ENCODE measurements around the gene AHDC1.
"Not testable (repeated sequence)": the region's sequence is repeated elsewhere in the genome, so short reads cannot be mapped to it uniquely, and the experiment has no call there.

The AHDC1 gene, protein sequence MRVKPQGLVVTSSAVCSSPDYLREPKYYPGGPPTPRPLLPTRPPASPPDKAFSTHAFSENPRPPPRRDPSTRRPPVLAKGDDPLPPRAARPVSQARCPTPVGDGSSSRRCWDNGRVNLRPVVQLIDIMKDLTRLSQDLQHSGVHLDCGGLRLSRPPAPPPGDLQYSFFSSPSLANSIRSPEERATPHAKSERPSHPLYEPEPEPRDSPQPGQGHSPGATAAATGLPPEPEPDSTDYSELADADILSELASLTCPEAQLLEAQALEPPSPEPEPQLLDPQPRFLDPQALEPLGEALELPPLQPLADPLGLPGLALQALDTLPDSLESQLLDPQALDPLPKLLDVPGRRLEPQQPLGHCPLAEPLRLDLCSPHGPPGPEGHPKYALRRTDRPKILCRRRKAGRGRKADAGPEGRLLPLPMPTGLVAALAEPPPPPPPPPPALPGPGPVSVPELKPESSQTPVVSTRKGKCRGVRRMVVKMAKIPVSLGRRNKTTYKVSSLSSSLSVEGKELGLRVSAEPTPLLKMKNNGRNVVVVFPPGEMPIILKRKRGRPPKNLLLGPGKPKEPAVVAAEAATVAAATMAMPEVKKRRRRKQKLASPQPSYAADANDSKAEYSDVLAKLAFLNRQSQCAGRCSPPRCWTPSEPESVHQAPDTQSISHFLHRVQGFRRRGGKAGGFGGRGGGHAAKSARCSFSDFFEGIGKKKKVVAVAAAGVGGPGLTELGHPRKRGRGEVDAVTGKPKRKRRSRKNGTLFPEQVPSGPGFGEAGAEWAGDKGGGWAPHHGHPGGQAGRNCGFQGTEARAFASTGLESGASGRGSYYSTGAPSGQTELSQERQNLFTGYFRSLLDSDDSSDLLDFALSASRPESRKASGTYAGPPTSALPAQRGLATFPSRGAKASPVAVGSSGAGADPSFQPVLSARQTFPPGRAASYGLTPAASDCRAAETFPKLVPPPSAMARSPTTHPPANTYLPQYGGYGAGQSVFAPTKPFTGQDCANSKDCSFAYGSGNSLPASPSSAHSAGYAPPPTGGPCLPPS (N-terminal part only)

DNA sequence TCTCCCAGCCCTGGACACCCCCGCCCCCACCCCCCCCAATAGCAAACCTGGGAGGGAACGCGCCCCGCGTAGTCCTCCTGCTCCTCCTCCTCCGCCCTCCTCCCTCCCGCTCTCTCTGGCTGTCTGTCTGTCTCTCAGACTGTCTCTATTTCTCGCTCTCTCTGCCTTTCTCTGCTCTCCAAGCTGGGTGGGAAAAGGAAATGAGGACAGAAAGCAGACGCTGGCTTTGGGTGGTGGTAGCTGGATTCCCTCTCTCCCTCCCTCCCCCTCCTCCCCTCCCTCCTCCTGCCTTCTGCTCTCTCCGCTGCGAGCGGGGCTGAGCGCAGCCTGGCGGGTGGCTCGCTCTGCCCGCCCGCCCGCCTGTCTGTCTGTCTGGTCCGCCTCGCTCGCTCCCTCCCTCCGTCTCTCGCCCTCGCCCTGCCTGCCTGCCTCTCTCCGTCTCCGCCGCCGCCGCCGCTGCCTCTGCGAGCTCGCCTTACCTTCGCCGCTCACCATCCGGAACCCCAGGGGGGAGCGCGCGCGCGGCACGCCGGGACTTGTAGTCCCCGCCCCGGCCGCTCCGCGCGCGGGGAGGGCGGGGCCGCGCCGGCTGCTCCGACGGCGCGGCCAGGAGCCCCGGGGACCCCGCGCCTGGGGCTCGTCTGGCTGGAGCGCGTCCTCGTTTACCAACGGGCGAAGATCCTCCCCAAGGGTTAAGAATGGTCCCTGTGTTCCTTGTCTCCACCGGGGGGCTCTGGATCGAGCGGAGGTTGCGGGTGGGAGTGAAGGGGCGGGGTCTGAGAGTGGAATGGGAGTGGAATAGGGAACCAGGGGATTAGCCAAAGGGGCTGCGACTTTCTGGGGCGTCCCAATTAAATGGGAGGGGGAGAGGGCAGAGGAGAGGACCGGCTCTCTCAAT lies at the start of gene AHDC1:
Gene AHDC1 (minus strand): TSS at position 464 of the 898 bp plus-strand sequence. CDS start 52,029 bp downstream, outside the sequence.
- DNase-seq, result peak; percentile 90

DNA sequence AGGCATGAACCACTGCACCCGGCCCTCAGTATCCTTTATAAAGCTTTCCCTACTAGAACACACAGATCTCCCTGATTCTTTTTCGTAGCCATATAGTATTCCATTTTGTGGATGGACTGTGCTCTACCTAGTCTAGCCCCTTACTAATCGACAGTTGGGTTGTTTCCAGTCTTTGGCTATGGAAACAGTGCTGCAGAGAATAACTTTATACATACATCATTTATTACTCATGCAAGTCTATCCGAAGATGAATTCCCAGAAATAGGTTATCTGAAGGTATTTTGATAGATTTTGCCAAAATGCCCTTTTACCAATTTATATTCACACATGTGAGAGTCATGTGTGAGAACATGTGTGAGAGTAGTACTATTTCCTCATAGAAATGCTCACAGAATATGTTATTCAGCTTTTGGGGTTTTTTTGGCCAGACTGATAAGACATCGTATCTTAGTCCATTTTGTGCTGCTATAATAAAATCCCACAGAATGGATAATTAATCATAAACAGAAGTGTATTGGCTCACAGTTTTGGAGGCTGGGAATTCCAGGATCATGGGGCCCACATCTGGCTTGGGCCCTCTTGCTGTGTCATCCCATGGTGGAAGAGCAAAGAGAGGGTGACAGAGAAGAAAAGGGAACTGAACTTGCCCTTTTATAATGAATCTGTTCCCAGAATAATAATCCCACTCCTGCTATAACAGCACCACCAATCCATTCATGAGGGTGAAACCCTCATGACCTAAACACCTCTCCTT lies 48.3 kb upstream of the AHDC1 start:
- DNase-seq, result no peak

DNA sequence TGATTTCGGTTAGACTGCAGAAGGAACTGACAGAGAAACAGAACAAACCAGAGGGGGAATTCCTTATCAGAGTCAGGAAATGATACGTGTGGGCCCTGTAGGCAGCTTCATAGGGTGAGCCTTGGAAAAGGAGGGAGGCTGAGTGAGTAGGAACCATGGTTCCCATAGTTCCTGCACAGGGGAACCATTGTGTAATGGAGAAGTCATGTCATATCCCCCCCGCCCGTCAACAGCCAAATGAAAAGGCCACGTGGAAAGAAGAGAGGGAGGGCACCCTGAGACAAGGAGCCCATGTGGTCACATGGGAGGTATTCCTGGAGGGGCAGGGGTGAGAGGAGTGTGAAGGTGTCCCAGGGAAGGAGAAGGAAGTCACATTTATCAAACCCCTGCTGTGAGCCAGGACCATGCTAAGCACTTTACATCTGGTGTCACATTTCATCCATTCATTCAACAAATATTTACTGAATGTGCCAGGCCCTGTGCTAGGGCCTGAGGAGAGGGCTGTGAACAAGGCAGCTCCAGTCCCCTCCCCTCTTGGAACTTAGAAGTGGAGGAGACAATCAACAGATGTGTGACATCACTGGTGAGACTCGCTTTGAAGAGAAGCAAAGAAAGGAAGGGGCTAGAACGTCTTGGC lies 46.7 kb upstream of the AHDC1 start:
- no peak for DNase-seq

DNA sequence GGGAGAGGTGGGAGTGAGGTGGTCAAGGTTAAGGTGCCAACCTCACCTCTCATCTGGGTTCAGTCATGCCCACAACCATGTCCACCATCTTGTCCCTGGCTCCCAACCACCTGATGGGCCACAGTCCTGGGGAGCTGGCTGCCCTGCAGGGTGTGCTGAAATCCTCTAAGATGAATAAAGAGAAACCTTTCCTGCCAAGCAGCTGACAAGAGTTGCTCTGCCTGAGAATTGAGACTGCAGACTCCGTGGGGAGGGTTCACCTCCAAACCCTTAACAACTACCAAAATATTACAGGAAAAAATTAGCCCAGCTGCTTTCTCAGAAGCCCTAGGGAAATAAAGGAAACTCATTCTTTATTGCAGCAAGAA lies 46.2 kb upstream of the AHDC1 start:
- no peak for DNase-seq

DNA sequence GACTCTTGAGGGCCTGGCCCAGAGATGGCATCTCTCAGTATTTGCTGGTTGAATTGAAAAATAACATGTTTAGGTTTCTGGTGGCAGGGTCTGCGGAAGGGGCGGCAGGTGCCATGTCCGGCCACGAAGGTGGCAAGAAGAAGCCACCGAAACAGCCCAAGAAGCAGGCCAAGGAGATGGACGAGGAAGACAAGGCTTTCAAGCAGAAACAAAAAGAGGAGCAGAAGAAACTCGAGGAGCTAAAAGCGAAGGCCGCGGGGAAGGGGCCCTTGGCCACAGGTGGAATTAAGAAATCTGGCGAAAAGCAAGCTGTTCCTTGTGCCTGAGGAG lies 45.3 kb upstream of the AHDC1 start:
- no peak for DNase-seq

DNA sequence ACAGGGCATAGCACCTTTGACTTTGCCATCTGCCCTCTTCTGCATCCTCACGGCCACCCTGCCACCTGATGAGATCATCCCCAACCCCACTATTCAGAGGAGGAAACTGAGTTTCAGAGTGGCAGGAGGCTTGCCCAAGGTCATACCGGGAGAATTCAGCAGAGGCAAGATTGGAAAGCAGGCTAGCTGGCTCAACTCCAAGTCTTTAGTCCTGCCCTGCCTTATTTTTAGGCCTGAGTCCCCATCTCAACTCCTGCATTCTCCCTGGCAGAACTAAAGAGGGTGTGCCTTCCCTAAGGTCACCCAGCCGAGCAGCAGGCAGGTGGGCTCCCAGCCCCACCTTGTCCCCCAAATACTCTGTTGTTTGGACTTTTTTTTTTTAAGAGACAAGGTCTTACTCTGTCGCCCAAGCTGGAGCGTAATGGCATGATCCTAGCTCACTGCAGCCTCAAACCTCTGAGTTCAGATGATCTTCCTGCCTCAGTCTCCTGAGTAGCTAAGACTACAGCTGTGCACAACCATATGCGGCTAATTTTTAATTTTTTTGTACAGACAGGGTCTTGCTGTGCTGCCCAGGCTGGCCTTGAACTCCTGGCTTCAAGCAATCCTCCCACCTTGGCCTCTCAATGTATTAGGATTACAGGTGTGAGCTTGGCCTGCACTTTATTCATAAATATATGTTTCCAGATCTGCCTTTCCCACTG lies 44.8 kb upstream of the AHDC1 start:
- no peak for DNase-seq

DNA sequence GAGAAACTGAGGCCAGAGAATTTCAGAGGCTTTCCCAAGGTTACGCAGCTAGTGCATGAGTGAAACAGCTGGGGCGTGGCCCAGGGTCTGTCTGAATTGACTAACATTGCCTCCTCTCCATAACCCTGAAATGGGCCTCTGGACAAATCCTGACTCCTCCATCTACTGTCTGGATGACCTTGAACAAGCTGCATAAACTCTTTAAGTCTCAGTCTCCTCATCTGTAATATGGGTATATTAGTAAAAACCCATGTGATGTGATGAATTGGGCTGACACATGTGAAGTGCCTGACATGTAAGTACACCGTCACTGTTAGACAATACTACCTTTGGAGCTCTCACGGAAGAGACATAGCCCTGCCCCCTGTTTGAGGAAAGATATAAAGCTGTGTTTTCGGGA lies 43.4 kb upstream of the AHDC1 start:
- DNase-seq, result no peak

DNA sequence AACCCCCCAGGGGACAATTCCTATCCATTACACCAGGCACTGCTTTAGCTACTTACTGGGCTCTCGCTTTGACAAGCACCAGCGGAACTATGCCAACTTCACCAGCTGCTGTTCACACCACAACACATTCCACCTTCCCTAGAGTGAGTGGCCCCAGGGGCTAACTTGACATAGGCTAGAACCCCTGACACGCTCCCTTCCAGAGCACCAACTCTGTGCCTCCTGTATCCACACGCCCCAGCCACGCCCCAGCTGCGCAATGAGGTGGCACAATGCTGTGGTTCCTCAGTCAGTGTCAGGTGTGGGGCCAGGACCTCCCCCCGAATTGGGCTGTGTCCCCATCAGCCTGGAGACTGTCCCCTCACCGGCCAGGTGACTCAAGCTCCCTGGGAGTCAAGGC lies 42.7 kb upstream of the AHDC1 start:
- DNase-seq, result no peak

DNA sequence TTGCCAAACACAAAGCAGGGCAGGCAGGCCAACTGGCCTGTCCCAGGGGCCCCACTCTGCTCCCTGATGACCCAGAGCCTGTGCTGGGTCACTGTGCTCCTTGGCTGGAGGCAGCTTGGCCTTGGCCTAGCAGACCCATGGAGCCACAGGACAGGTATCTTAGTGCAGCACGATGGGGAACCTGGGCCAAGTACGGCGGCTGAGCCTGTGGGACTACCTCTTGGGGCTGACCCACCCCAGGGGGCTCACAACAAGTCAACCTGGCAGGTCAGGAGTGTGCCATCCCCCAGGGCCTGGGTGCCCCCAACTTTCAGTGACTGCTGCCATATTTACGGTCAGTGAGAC lies 41.1 kb upstream of the AHDC1 start:
- DNase-seq, result no peak

DNA sequence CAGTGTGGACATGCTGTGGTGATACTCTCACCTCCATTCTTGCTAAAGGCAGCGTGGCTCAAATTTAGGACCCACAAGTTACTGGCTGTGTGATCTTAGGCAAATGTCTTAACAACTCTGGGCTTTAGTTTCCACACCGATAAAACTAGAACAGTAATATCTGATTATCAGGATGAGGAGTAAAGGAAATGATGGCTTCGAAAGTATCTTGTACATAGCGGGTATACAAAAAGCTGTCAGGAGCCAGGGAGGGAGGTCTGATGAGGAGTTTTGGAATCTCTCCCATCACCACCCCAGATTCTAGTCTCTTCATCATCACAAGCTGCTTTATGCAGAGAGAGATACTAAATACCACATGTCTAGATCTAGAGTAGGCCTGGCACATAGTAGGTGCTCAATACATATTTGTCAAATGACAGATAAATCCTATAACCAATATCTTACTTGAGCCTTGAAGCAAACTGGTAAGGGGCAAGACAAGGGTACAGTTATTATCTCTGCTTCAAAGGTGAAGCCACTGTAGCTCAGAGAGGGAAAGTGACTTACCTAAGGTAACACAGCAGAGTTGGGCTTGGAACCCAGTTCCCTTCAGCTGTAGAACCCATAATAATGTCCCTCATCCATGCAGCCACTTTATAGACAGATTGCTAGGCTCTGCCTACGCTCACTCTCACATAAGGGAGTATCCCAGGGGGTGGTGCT lies 40.6 kb upstream of the AHDC1 start:
- DNase-seq, result no peak

DNA sequence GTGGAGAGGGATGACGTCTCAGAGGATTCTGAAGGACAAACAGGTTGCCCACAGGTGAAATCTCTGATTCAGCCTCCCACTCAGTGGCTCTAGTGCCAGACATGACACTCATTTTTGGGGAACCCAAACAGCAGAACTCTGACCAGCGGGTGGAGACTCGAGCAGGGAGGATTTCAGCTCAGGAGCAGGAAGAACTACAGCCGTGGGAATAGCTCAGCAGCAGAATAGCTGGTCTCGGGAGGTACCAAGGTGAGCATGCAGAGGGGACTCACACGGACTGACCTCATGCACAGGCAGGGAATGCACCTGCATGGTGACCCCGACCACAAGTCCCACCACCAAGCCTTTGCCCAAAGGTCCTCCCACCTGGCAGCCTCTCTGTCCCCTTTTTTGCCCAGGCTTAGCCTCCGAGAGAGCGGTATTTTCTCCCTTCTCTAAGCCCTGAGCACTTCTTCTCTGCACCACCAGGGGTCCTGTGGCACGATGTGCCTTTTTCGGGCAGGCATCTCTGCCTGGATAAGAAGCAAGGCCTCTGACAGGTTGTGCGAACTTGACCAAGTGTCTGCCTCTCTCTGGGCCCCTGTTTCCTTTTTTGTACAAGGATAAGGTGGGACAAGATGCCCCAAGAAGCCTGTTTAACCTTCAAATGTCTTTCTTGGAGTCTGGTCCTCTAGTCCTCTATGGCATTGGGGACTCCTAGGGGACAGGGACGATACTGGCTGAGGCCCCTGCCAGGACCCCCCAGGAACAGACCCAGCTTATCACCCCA lies 39.8 kb upstream of the AHDC1 start:
- DNase-seq, result no peak

DNA sequence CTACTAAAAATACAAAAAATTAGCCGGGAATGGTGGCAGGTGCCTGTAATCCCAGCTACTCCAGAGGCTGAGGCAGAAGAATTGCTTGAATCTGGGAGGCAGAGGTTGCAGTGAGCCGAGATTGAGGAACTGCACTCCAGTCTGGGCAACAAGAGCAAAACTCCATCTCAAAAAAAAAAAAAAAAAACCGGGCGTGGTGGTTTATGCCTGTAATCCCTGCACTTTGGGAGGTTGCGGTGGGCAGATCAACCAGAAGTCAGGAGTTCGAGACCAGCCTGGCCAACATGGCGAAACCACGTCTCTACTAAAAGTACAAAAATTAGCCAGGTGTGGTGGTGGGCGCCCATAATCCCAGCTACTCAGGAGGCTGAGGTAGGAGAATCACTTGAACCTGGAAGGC lies 36.6 kb upstream of the AHDC1 start:
- not testable (repeated sequence) for DNase-seq

DNA sequence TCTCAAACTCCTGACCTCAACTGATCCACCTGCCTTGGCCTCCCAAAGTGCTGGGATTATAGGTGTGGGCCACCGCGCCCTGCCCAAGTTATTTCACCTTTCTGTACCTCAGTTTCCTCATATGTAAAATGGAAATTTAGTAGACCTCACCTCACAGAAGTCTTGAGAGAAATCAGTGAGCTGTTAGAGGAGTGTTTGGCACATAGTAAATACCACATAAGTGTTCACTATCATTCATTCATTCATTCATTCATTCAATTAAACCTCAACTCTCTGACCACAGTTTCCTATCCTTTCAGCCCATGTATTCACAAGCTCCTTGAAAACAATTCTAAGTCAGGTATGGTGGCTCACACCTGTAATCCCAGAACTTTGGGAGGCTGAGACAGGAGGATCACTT lies 34.9 kb upstream of the AHDC1 start:
- no peak for DNase-seq

DNA sequence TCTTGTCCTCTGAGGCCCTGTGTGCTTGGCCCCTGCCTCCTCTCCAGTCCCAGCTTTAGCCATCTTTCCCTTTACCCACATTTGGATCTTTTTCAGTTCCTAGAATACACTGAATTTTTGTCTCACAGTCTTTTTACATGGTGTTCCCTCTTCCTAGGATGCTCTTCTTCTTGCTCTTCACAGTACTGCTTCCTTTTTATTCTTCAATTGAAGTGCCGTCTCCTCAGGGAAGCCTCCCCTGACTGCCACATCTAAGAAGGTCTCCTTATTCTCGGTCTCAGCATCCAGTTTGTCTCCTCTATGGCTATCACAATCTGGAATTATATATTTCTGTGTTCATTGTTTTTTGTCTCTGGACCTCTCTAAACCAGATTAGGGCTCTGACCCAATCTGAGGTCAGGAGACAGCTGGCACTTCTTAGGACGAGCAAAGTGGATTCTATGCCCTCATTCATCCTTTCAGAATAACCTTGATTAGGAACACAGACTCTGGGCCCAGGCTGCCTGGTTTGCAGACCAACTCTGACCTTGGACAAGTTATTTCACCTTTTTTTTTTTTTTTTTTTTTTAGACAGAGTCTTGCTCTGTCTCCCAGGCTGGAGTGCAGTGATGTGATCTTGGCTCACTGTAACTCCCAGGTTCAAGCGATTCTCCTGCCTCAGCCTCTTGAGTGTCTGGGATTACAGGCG lies 34.2 kb upstream of the AHDC1 start:
- no peak for DNase-seq

DNA sequence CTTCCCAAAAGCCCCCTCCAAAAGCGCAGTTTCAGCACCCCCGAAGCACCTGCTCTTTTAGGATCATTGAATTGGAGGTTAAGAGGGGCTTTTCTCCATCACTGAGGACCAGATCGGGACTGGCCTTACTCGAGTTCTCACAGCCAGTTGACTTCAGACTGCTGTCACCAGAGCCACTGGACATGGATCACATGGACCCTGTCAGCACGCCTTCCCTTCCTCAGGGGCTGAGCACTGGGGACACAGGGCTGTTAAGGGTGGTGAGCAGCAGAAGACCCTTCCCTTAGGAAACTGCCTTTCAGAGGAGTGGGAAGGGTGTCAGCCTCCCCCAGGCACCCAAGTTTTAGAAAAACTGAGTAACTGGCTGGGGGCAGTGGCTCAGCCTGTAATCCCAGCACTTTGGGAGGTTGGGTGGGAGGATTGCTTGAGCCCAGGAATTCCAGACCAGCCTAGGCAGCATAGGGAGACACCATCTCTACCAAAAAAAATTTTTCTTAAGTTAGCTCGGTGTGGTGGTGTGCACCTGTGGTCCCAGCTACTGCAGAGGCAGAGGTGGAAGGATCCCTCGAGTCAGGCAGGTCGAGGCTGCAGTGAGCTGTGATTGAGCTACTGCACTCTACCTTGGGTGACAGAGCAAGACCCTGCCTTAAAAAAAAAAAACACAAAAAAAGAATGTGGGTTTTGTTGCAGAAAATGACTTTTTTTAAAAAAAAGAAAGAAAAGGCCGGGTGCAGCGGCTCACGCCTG lies 31.6 kb upstream of the AHDC1 start:
- no peak for DNase-seq

DNA sequence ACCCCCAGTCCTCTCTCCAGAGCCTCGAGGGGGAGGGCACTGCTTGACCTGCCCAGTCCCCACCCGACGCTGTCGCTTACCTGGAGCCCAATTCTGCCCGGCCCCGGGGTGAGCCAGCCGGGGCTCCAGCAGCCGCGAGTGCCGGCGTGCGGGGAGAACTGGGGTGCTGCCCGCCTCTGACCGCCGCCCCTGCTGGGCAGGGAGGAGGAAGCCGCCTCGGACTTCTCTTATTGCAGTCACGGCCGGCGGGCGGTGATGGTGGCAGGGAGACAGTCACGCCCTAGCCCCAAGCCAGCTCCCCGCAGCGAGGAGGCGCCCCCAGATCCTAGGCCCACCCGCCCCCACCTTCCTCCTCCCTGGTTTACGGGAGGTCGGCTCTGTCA lies 31.0 kb upstream of the AHDC1 start, which contains the start of gene FGR:
Gene FGR (minus strand): TSS at position 201 of the 383 bp plus-strand sequence. CDS start 11,269 bp downstream, outside the sequence.
- no peak for DNase-seq

DNA sequence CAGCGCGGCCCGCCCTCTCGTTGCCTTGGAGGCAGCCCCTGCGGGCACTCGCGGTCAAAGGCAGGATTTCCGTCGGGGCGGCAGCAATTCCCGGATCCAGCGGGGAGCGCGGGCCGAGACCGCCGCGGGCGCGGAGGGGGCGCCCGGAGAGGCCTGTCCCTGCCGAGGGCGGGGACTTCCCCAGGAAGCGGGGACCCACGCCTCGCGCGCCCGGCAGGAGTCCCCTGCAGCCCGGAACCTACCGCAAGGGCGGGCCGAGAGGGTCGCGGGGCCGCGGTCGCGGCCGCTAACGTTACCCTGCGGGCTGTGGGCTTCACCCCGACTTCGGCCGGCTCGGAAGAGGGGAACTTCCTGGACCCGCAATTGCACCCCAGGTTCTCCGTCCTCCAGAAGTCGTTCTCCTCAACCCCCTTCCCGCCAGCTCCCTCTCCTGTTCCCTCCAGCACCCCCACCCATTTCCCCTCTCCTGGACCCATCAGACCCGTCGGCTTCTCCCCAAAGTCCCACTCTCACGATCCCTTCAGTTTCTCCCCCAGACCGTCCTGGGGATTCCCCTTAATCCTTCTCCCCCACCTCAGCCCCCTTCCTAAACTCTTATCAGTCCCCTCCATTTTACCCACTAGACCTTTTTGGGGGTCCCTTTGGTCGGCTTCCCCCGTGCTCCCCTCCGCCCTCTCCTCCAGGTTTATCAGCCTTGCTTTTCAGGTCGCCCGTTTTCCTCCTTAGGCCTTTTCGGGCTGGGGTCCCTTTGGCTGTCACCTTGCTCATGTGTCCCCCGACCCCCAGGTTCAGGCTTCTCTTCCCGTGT lies 30.4 kb upstream of the AHDC1 start:
- no peak for DNase-seq

Measured in midbrain (tissue), 1 donor.